NCI-H345 (cell line): ENCODE measurements around the gene STK32B.

ENCODE experiments used
- DNase-seq: peaks from one replicate; lab custom pipeline; 2025; lab: John Stamatoyannopoulos, UW

The STK32B gene

GRCh38 chr4:5124876-5125275, 73.6 kb downstream of the STK32B start:
- DNase-seq = no peak

- DNase-seq = peak; percentile 64
Measured at GRCh38 chr4:5125321-5125720, 74.0 kb downstream of the STK32B start.

GRCh38 chr4:5126231-5126630, 75.0 kb downstream of the STK32B start:
- no peak for DNase-seq

- DNase-seq = peak; percentile 26
Measured at GRCh38 chr4:5126857-5127256, 75.6 kb downstream of the STK32B start.

- no peak for DNase-seq
Measured at GRCh38 chr4:5127556-5127955, 76.3 kb downstream of the STK32B start.

GRCh38 chr4:5128569-5128968, 77.3 kb downstream of the STK32B start:
- DNase-seq = no peak

- peak; percentile 3 for DNase-seq
Measured at GRCh38 chr4:5133201-5133600, 81.9 kb downstream of the STK32B start.

- DNase-seq = no peak
Measured at GRCh38 chr4:5133933-5134594, 82.8 kb downstream of the STK32B start.

- no peak for DNase-seq
Measured at GRCh38 chr4:5134620-5135019, 83.3 kb downstream of the STK32B start.

GRCh38 chr4:5137226-5137625, 85.9 kb downstream of the STK32B start:
- DNase-seq = no peak

GRCh38 chr4:5137927-5138326, 86.6 kb downstream of the STK32B start:
- no peak for DNase-seq

- DNase-seq = no peak
Measured at GRCh38 chr4:5138389-5138788, 87.1 kb downstream of the STK32B start.

- no peak for DNase-seq
Measured at GRCh38 chr4:5139141-5139540, 87.9 kb downstream of the STK32B start.

GRCh38 chr4:5141802-5142201, 90.5 kb downstream of the STK32B start:
- DNase-seq = no peak

- DNase-seq = no peak
Measured at GRCh38 chr4:5142726-5143125, 91.4 kb downstream of the STK32B start.

- DNase-seq = no peak
Measured at GRCh38 chr4:5143306-5143861, 92.1 kb downstream of the STK32B start.

GRCh38 chr4:5143940-5144339, 92.7 kb downstream of the STK32B start:
- DNase-seq = no peak

GRCh38 chr4:5144384-5144783, 93.1 kb downstream of the STK32B start:
- DNase-seq = no peak

- no peak for DNase-seq
Measured at GRCh38 chr4:5146248-5146647, 95.0 kb downstream of the STK32B start.

GRCh38 chr4:5152521-5152920, 101.2 kb downstream of the STK32B start:
- no peak for DNase-seq

- no peak for DNase-seq
Measured at GRCh38 chr4:5156682-5157081, 105.4 kb downstream of the STK32B start.

- peak; percentile 83 for DNase-seq
Measured at GRCh38 chr4:5157791-5158770, 106.8 kb downstream of the STK32B start.

GRCh38 chr4:5158825-5159224, 107.5 kb downstream of the STK32B start:
- no peak for DNase-seq
